ENCODE results near the gene STAT3.
A peak's percentile ranks its signal among the peaks of the same experiment; 100 is the strongest.
"Not testable (repeated sequence)": the region's sequence is repeated elsewhere in the genome, so short reads cannot be mapped to it uniquely, and the experiment has no call there.

Gene STAT3

DNA sequence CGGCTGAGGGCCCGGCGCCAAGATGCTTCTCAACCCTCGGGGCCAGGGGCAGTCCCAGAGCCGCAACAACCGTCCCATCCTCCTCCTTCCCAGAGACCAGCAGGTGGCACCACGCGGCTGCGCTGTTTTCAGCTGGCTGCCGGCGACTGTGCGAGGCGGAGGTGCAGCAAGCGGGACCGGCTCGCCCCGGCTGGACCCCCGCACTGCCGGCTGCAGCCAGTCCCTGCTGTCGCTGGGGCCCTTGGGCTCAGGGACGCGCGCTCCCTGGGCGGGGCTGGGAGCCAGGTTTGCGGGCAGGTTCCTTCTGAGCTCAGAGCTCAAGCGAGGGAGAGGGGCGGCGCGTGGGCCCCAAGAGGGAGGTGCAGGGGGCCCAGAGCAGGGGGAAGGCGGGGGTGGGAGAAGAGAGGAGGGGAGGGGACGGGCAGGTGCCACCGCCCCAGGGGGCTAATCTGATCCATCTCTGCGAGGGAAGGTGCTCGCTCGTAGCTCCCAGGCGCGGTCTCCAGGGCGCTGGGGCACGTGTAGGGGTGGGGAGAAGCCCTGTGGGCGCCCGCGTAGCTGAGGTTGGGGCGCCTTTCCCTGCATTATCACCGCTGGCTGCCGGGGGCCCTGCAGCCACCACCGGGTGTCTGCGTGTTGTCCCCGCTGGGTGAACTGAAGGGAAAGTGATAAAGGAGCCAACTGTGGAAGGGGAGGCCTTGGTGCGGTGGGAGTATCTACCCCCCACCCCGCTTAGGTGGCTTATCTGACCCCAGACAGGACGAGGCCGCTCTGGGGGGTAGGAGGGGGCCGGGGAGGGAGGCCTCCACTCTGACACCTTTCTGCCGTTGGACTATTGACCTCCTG, 75.7 kb downstream of the STAT3 start:
- peak; percentile 81 for DNase-seq

- no peak for DNase-seq
Observed at GRCh38 chr17:42312035-42312284, 76.3 kb downstream of the STAT3 start.

DNA sequence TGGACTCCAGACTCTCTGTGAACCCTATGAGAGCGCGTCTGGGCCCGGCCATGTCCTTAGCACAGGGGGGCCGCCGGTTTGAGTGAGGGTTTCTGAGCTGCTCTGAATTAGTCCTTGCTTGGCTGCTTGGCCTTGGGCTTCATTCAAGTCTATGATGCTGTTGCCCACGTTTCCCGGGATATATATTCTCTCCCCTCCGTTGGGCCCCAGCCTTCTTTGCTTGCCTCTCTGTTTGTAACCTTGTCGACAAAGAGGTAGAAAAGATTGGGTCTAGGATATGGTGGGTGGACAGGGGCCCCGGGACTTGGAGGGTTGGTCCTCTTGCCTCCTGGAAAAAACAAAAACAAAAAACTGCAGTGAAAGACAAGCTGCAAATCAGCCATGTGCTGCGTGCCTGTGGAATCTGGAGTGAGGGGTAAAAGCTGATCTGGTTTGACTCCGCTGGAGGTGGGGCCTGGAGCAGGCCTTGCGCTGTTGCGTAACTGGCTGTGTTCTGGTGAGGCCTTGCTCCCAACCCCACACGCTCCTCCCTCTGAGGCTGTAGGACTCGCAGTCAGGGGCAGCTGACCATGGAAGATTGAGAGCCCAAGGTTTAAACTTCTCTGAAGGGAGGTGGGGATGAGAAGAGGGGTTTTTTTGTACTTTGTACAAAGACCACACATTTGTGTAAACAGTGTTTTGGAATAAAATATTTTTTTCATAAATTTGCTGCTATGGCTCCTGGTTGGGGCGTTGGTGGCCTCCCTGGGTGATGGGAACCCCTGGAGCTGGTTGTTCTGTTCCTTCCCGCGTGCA, 76.8 kb downstream of the STAT3 start:
- DNase-seq, result peak; percentile 86

GRCh38 chr17:42310787-42311215, 77.4 kb downstream of the STAT3 start:
- no peak for DNase-seq

GRCh38 chr17:42309986-42310786, 78.1 kb downstream of the STAT3 start:
- DNase-seq, result no peak

- DNase-seq, result no peak
Observed at GRCh38 chr17:42309142-42309541, 79.1 kb downstream of the STAT3 start.

GRCh38 chr17:42308446-42308845, 79.8 kb downstream of the STAT3 start:
- DNase-seq, result no peak

GRCh38 chr17:42307362-42307927, 80.8 kb downstream of the STAT3 start:
- DNase-seq, result no peak

DNA sequence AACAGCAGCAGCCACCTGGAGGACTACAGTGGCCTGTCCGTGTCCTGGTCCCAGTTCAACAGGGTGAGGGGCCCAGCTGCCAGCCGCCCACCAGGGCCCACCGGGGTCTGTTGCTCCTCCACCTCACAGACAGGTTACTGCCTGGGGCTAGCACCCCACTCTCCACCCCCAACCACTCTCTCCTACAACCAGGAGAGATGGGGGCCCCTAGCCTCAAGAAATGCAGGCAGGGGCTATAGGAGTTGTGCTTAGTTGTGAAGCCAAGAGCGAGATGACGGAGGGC, 81.9 kb downstream of the STAT3 start:
- no peak for DNase-seq

- DNase-seq, result no peak
Observed at GRCh38 chr17:42305543-42306384, 82.5 kb downstream of the STAT3 start.

GRCh38 chr17:42305031-42305330, 83.3 kb downstream of the STAT3 start:
- not testable (repeated sequence) for DNase-seq

- DNase-seq, result no peak
Observed at GRCh38 chr17:42304187-42305030, 83.8 kb downstream of the STAT3 start.

- DNase-seq, result no peak
Observed at GRCh38 chr17:42303694-42304093, 84.5 kb downstream of the STAT3 start.

- DNase-seq, result no peak
Observed at GRCh38 chr17:42301022-42301421, 87.2 kb downstream of the STAT3 start.

DNA sequence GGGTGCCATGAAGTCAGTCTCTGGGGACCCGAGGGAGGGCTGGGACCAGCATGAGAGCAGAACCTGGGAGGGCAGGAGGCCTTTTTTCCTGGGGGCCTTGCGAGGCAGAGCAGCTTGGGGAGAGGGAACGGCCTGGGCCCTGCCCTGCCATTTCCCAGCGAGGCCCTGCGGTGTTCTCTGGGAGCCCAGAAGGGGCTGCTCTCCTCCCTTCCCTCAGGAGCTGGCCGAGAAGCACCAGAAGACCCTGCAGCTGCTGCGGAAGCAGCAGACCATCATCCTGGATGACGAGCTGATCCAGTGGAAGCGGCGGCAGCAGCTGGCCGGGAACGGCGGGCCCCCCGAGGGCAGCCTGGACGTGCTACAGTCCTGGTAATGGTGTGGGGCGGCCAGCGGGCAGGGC, 88.3 kb downstream of the STAT3 start:
- DNase-seq, result not testable (repeated sequence)

GRCh38 chr17:42299361-42299760, 88.9 kb downstream of the STAT3 start:
- DNase-seq, result not testable (repeated sequence)

DNA sequence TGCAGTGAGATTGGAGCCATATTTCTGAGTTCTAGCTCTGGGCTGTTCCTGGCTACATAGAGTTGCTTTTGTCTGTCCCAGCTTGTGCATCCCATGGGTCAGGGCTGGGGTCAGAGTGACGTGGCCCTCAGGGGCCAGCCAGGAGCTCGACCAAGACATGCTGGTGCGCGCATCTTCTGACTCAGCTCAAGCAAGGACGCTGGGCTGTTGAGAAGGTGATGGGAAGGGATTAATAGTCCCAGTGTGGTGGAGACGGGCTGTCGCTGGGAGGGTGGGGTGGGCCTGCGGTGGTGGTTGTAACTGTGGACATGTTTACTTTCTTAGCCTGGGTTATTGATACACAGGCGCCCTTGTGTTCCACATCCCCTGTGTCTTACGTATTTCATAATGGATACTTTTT, 90.5 kb downstream of the STAT3 start:
- DNase-seq, result not testable (repeated sequence)

DNA sequence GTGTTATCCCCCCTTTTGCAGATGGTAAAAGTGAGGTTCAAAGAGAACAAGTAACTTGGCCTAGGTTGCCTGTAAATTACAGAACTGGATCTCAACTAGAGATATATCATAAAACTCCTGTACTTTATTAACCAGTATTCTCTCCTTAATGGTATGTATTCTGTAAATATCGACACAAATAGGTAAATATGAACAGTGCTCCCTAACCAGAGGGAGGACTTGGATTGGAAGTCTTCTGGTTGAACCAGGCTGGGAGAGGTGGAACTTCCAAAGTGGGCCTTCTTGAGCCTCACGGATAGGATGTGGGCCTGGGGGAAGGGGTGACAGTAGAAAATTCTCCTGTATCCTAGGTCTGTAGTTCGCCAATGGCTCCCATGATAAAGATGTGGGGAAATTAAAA, 92.2 kb downstream of the STAT3 start:
- no peak for DNase-seq

DNA sequence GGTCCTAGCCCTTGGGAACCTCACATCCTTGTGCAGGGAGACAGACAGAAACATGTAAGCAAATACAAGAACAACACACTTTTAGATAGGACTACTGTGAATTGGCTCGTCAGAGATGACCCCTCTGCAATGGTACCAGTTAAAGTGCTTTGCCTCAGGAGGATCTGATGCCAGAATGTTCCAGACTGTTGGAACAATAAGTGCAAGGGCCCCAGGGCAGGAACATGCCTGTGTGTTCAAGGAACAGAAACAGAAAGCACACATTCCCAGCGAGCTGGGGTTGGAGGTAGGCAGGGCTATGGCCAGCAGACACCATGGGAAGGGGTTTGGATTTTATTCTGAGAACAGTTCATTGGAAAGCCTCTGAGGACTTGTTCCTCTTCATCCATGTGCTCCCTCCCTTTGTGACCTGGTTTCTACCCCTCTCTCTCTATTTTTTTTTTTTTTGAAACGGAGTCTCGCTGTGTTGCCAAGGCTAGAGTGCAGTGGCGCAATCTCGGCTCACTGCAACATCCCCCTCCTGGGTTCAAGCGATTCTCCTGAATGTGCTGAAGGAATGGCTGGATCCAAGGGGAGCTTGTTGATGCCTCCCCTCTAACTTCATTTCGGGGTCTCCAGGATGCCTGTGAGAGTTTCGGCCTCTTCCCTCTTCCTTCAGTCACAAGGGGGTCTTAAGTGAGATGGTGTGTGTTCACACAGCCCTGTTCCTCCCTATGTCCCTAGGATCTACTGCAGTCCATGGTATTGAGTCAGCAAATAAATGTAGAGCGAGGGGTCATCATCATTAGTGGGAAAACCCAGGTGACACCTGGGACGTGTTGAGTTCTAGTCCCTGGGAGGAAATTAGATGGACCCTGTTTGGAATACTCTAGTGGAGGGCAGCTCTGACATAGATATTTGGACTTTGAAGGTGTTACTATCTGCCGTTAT, 93.5 kb downstream of the STAT3 start:
- DNase-seq, result no peak

GRCh38 chr17:42291129-42291528, 97.1 kb downstream of the STAT3 start:
- DNase-seq, result no peak

GRCh38 chr17:42290577-42290976, 97.7 kb downstream of the STAT3 start:
- DNase-seq, result no peak

Measured in fibroblast of skin of right biceps (primary cell).